Lower leg skin (tissue), 3 donors: Measurements from ENCODE around the gene ALLC.

Source experiments
- CTCF ChIP-seq, 3 donors: fragments of 450-650 bp; IDR thresholded peaks; one replicate each; pipeline ENCODE4 v1.5.1; 2016; ENCODE audit warnings: antibody characterized with exemption in 3 of 3, mild to moderate bottlenecking in 3 of 3, moderate library complexity in 2 of 3
- POLR2A ChIP-seq, 2 donors: fragments of 450-650 bp; IDR thresholded peaks; one replicate each; pipeline ENCODE4 v1.6.1; 2016 to 2017; ENCODE audit warnings: antibody characterized with exemption in 2 of 2, mild to moderate bottlenecking in 1 of 2, moderate library complexity in 1 of 2

GRCh38 chr2:3665886-3666612, 8.0 kb downstream of the ALLC start:
- TF ChIP-seq CTCF (IDR thresholded peaks at IDR 0.05) = no peak
- TF ChIP-seq POLR2A (IDR thresholded peaks at IDR 0.05) = no peak
